ENCODE measurements around the gene HAT1.

DNA sequence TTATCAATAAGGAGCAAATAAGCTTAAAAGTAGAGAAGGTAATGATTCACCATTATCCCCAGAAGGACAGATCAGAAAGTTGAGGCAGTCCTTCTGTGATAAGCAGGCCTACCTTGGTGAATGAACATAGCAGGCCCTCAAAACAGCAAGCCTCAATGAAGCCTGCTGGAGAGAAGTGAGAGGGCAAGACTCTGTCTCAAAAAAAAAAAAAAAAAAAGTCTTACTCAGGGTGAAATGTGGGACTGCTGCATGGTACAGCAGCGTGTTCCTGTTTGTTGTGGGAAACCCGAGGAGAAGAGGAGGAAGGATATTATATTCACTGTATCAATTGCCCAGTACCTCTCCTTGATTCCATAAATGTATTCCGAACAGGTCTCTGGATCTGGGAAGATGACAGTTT lies 8.7 kb upstream of the HAT1 start:
- TF ChIP-seq, protein P1, sequence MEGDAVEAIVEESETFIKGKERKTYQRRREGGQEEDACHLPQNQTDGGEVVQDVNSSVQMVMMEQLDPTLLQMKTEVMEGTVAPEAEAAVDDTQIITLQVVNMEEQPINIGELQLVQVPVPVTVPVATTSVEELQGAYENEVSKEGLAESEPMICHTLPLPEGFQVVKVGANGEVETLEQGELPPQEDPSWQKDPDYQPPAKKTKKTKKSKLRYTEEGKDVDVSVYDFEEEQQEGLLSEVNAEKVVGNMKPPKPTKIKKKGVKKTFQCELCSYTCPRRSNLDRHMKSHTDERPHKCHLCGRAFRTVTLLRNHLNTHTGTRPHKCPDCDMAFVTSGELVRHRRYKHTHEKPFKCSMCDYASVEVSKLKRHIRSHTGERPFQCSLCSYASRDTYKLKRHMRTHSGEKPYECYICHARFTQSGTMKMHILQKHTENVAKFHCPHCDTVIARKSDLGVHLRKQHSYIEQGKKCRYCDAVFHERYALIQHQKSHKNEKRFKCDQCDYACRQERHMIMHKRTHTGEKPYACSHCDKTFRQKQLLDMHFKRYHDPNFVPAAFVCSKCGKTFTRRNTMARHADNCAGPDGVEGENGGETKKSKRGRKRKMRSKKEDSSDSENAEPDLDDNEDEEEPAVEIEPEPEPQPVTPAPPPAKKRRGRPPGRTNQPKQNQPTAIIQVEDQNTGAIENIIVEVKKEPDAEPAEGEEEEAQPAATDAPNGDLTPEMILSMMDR (IDR thresholded peaks at IDR 0.05): no peak
- TF ChIP-seq POLR2A (IDR thresholded peaks at IDR 0.05): no peak
- no peak for TF ChIP-seq EP300 (IDR thresholded peaks at IDR 0.05)
